Lower lobe of right lung (tissue), 2 donors: Measurements from ENCODE around the gene TRIM5. TPM values are rescaled to one million over a fixed set of nuclear protein-coding genes. Genes with fewer than 3 reads are reported as not detected.
A peak's percentile ranks its signal among the peaks of the same experiment; 100 is the strongest.

Experiments
- ATAC-seq, 2 donors: fragments of 200-7000 bp; cut with Tn5 transposase; one replicate each; pipeline ENCODE4 v1.9.1; 2020 to 2022; ENCODE audit warnings: mild to moderate bottlenecking in 2 of 2, moderate library complexity in 2 of 2
- DNase-seq: peaks from one replicate; pipeline ENCODE4 v3.0.0-alpha.2; 2020
- H3K27ac ChIP-seq: fragments of 200-600 bp; one replicate; pipeline ENCODE4 v1.8.0; 2022
- H3K27me3 ChIP-seq: fragments of 200-600 bp; one replicate; pipeline ENCODE4 v1.8.0; 2022; ENCODE audit warnings: low read depth
- H3K36me3 ChIP-seq: fragments of 200-600 bp; one replicate; pipeline ENCODE4 v1.8.0; 2022; ENCODE audit warnings: mild to moderate bottlenecking
- H3K4me1 ChIP-seq: fragments of 200-600 bp; one replicate; pipeline ENCODE4 v1.8.0; 2022
- H3K4me3 ChIP-seq: fragments of 200-600 bp; one replicate; pipeline ENCODE4 v1.8.0; 2022; ENCODE audit warnings: mild to moderate bottlenecking
- H3K9me3 ChIP-seq: fragments of 200-600 bp; one replicate; pipeline ENCODE4 v1.8.0; 2022
- intact Hi-C: fragments of 100-400 bp; cut with DNase I; formaldehyde crosslinking; loops from one replicate; pipeline ENCODE4 v1.11.0; 2022
- total RNA-seq: library from RNA; stranded (reverse); fragmentation: NEBNext Ultra II Directional; extraction: Animal tissue kit (Norgen Biotek cat#: 25700); gene quantifications from one replicate; pipeline ENCODE4 v1.2.1, GENCODE V29; 2021
- TF ChIP-seq, protein P1 (sequence below): fragments of 200-600 bp; IDR thresholded peaks from one replicate; pipeline ENCODE4 v1.8.0; 2022; ENCODE audit warnings: antibody characterized with exemption, mild to moderate bottlenecking
- donor health status: DM: no; HTN: yes; CAD: no; lungs with severe emphysema.

Gene TRIM5
- total RNA-seq, 1 donor from 2014 or later = 37.1 TPM

DNA sequence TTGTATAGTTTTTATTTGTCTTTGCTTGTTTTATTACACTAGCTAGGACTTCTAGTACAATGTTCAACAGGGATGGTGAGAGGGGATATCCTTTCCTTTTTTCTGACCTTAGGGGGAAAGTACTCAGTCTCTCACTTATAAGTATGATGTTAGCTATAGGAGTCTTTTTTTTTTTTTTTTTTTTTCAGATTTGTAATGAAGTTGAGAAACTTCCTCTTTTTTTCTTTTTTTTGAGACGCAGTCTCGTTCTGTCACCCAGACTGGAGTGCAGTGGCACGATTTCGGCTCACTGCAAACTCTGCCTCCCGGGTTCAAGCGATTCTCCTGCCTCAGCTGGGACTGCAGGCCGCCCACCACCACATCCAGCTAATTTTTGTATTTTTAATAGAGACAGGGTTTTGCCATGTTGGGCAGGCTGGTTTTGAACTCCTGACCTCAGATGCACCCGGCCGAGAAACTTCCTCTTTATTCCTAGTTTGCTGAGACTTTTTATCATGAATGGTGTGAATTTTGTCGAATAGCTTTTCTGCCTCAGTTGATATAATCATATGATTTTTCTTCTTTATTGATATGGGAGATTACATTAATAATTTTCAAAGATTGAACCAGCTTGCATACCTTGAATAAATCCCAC is 15.7 kb upstream of the TRIM5 start:
- no peak for DNase-seq
- TF ChIP-seq, protein P1, sequence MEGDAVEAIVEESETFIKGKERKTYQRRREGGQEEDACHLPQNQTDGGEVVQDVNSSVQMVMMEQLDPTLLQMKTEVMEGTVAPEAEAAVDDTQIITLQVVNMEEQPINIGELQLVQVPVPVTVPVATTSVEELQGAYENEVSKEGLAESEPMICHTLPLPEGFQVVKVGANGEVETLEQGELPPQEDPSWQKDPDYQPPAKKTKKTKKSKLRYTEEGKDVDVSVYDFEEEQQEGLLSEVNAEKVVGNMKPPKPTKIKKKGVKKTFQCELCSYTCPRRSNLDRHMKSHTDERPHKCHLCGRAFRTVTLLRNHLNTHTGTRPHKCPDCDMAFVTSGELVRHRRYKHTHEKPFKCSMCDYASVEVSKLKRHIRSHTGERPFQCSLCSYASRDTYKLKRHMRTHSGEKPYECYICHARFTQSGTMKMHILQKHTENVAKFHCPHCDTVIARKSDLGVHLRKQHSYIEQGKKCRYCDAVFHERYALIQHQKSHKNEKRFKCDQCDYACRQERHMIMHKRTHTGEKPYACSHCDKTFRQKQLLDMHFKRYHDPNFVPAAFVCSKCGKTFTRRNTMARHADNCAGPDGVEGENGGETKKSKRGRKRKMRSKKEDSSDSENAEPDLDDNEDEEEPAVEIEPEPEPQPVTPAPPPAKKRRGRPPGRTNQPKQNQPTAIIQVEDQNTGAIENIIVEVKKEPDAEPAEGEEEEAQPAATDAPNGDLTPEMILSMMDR = no peak
- peaks cover 16% of the 10 kb centered on the region for H3K4me1 ChIP-seq
- no peak overlapping the region for H3K27ac ChIP-seq
- H3K9me3 ChIP-seq = no peaks in the 10 kb centered on the region
- ATAC-seq = peak in 1 of 2 donors; percentile 23
- no peak overlapping the region for H3K4me3 ChIP-seq
- intact Hi-C loops = no loop called here
- H3K27me3 ChIP-seq = no peaks in the 10 kb centered on the region
- peaks cover 92% of the 10 kb centered on the region for H3K36me3 ChIP-seq

DNA sequence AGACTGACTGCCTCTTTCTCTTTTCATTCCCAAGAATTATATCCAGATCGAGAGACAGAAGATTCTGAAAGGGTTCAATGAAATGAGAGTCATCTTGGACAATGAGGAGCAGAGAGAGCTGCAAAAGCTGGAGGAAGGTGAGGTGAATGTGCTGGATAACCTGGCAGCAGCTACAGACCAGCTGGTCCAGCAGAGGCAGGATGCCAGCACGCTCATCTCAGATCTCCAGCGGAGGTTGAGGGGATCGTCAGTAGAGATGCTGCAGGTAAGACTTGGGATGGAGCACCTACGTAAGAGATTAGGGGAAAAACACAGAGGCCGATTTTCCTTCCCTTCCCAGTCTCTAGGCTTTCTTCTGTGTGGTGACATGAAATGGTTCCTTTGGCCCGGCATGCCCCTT is 13.4 kb upstream of the TRIM5 start:
- no peaks in the 10 kb centered on the region for H3K27me3 ChIP-seq
- peaks cover 76% of the 10 kb centered on the region for H3K36me3 ChIP-seq
- H3K27ac ChIP-seq = no peak overlapping the region
- TF ChIP-seq, protein P1 = no peak
- no peak overlapping the region for H3K4me3 ChIP-seq
- peaks cover 26% of the 10 kb centered on the region for H3K4me1 ChIP-seq
- H3K9me3 ChIP-seq = no peaks in the 10 kb centered on the region
- DNase-seq (no peak), ATAC-seq (no peak)
- intact Hi-C loops = no loop called here

DNA sequence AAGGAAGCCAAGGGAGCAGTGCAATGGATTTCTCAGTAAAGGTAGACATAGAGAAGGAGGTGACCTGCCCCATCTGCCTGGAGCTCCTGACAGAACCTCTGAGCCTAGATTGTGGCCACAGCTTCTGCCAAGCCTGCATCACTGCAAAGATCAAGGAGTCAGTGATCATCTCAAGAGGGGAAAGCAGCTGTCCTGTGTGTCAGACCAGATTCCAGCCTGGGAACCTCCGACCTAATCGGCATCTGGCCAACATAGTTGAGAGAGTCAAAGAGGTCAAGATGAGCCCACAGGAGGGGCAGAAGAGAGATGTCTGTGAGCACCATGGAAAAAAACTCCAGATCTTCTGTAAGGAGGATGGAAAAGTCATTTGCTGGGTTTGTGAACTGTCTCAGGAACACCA is 11.3 kb upstream of the TRIM5 start:
- Histone ChIP-seq H3K27me3 (no peaks in the 10 kb centered on the region), H3K4me1 (peaks cover 32% of the 10 kb centered on the region), H3K36me3 (peaks cover 60% of the 10 kb centered on the region), H3K9me3 (no peaks in the 10 kb centered on the region), H3K4me3 (no peak overlapping the region), H3K27ac (no peak overlapping the region)
- ATAC-seq (no peak), DNase-seq (no peak)
- intact Hi-C loops = no loop called here
- TF ChIP-seq, protein P1 = no peak

DNA sequence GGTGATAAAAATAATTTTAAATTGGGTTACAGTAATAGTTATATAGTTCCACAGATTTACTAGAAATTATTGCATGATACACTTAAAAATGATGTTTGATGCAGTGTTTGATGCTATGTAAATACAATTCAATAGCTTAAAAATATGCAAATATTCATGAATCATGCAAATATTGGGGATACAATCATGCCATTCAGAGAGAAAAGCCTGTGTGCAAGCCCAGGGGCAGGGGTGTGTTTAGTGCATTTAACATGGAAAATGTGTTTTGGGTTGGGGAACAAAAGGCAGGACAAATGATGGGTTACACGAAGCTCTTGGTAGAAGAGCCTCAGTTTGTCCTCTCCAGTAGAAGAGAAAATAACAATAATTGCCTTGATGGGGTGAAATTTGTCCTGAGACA is 10.7 kb upstream of the TRIM5 start:
- H3K36me3 ChIP-seq = peaks cover 54% of the 10 kb centered on the region
- H3K4me1 ChIP-seq = peaks cover 32% of the 10 kb centered on the region
- no peak overlapping the region for H3K4me3 ChIP-seq
- H3K27me3 ChIP-seq = no peaks in the 10 kb centered on the region
- intact Hi-C loops = no loop called here
- H3K27ac ChIP-seq = no peak overlapping the region
- no peak for DNase-seq
- no peak for ATAC-seq
- TF ChIP-seq, protein P1 = no peak
- H3K9me3 ChIP-seq = no peaks in the 10 kb centered on the region

DNA sequence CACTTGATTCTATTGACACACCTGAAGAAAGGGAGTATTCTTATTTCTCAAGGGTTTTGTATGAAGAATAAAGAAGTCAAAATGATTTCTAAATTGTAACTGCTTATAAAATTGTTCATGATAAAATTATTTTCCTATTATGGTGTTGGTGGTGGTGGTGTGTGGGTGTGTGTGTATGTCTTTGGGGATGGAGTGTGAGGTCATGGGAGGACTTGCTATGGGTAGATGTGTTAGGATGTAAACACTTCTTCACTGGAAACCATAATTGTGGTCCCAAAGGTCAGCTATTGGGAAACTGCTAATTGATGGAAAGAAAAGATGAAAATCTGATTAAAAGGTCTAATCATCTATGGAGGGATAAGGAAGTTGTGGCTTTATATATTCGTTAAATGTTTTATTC is 9.8 kb upstream of the TRIM5 start:
- H3K27ac ChIP-seq = no peak overlapping the region
- no peaks in the 10 kb centered on the region for H3K27me3 ChIP-seq
- ATAC-seq = no peak
- no peak overlapping the region for H3K4me3 ChIP-seq
- no peaks in the 10 kb centered on the region for H3K9me3 ChIP-seq
- no peak for DNase-seq
- intact Hi-C loops = no loop called here
- peaks cover 45% of the 10 kb centered on the region for H3K36me3 ChIP-seq
- TF ChIP-seq, protein P1 = no peak
- peaks cover 32% of the 10 kb centered on the region for H3K4me1 ChIP-seq
